ENCODE measurements around the gene MYBPHL. TPM values are rescaled to one million over a fixed set of nuclear protein-coding genes. Genes with fewer than 3 reads are reported as not detected.

The MYBPHL gene
- total RNA-seq (not detected), polyA plus RNA-seq (not detected)

- DNase-seq, result no peak
- Histone ChIP-seq H3K27ac (ENCODE audit: insufficient read depth, low read length, poor library complexity, severe bottlenecking) (no peak within 1 kb of the TSS), H3K36me3 (ENCODE audit: control insufficient read depth, insufficient read depth, low read length) (no peaks in the 10 kb centered on the region), H3K27me3 (ENCODE audit: control insufficient read depth, insufficient read depth, low read length) (peaks cover 2% of the 10 kb centered on the region), H3K4me1 (ENCODE audit: control insufficient read depth, insufficient read depth, low read length, poor library complexity, severe bottlenecking) (no peaks in the 10 kb centered on the region), H3K9me3 (ENCODE audit: control insufficient read depth in 2 of 2, low read length in 2 of 2) (no peaks in the 10 kb centered on the region), H3K4me3 (ENCODE audit: low read depth, low read length) (no peak within 1 kb of the TSS)
- Mint-ChIP-seq H3K36me3 (no peaks in the 10 kb centered on the region), H3K9me3 (no peaks in the 10 kb centered on the region), H3K27me3 (peaks cover 15% of the 10 kb centered on the region), H3K4me3 (no peak within 1 kb of the TSS), H3K27ac (no peak within 1 kb of the TSS), H3K4me1 (no peaks in the 10 kb centered on the region)
- no peak for ATAC-seq (ENCODE audit: low read depth in 2 of 2)
Measured at GRCh38 chr1:109306832-109307273, at the start of gene MYBPHL. TSS of gene MYBPHL (minus strand) at chr1:109307011. CDS start at chr1:109306991, 20 bp downstream.

GRCh38 chr1:109356505-109356904 lies 49.7 kb upstream of the MYBPHL start:
- H3K36me3 Mint-ChIP-seq, result no peaks in the 10 kb centered on the region
- Histone ChIP-seq H3K27me3 (ENCODE audit: control insufficient read depth, insufficient read depth, low read length) (peaks cover 9% of the 10 kb centered on the region), H3K27ac (ENCODE audit: insufficient read depth, low read length, poor library complexity, severe bottlenecking) (no peak overlapping the region), H3K36me3 (ENCODE audit: control insufficient read depth, insufficient read depth, low read length) (no peaks in the 10 kb centered on the region), H3K4me3 (ENCODE audit: low read depth, low read length) (no peak overlapping the region), H3K4me1 (ENCODE audit: control insufficient read depth, insufficient read depth, low read length, poor library complexity, severe bottlenecking) (no peaks in the 10 kb centered on the region), H3K9me3 (ENCODE audit: control insufficient read depth in 2 of 2, low read length in 2 of 2) (no peaks in the 10 kb centered on the region)
- H3K4me1 Mint-ChIP-seq, result no peaks in the 10 kb centered on the region
- no peak overlapping the region for H3K4me3 Mint-ChIP-seq
- peaks cover 67% of the 10 kb centered on the region for H3K27me3 Mint-ChIP-seq
- H3K27ac Mint-ChIP-seq, result no peak overlapping the region
- ATAC-seq (ENCODE audit: low read depth in 2 of 2) (no peak), DNase-seq (no peak)
- no peaks in the 10 kb centered on the region for H3K9me3 Mint-ChIP-seq

GRCh38 chr1:109354929-109355328 lies 48.1 kb upstream of the MYBPHL start:
- ATAC-seq (ENCODE audit: low read depth in 2 of 2), result no peak
- DNase-seq, result no peak
- H3K9me3 Mint-ChIP-seq, result no peaks in the 10 kb centered on the region

GRCh38 chr1:109351457-109351856 lies 44.6 kb upstream of the MYBPHL start:
- ATAC-seq (ENCODE audit: low read depth in 2 of 2) (no peak), DNase-seq (no peak)
- no peaks in the 10 kb centered on the region for H3K9me3 ChIP-seq (ENCODE audit: control insufficient read depth in 2 of 2, low read length in 2 of 2)
- no peak overlapping the region for H3K27ac ChIP-seq (ENCODE audit: insufficient read depth, low read length, poor library complexity, severe bottlenecking)
- no peaks in the 10 kb centered on the region for H3K4me1 Mint-ChIP-seq
- no peaks in the 10 kb centered on the region for H3K9me3 Mint-ChIP-seq
- H3K4me3 Mint-ChIP-seq, result no peak overlapping the region
- no peak overlapping the region for H3K4me3 ChIP-seq (ENCODE audit: low read depth, low read length)
- H3K27ac Mint-ChIP-seq, result no peak overlapping the region
- peaks cover 4% of the 10 kb centered on the region for H3K27me3 ChIP-seq (ENCODE audit: control insufficient read depth, insufficient read depth, low read length)
- peaks cover 37% of the 10 kb centered on the region for H3K27me3 Mint-ChIP-seq
- H3K36me3 ChIP-seq (ENCODE audit: control insufficient read depth, insufficient read depth, low read length), result no peaks in the 10 kb centered on the region
- no peaks in the 10 kb centered on the region for H3K36me3 Mint-ChIP-seq
- no peaks in the 10 kb centered on the region for H3K4me1 ChIP-seq (ENCODE audit: control insufficient read depth, insufficient read depth, low read length, poor library complexity, severe bottlenecking)

More at GRCh38 chr1:109354929-109355328, 48.1 kb upstream of the MYBPHL start:
- no peaks in the 10 kb centered on the region for H3K9me3 ChIP-seq (ENCODE audit: control insufficient read depth in 2 of 2, low read length in 2 of 2)
- H3K4me3 ChIP-seq (ENCODE audit: low read depth, low read length), result no peak overlapping the region
- Mint-ChIP-seq H3K36me3 (no peaks in the 10 kb centered on the region), H3K4me3 (no peak overlapping the region), H3K4me1 (no peaks in the 10 kb centered on the region), H3K27ac (no peak overlapping the region), H3K27me3 (peaks cover 61% of the 10 kb centered on the region)
- no peaks in the 10 kb centered on the region for H3K4me1 ChIP-seq (ENCODE audit: control insufficient read depth, insufficient read depth, low read length, poor library complexity, severe bottlenecking)
- no peak overlapping the region for H3K27ac ChIP-seq (ENCODE audit: insufficient read depth, low read length, poor library complexity, severe bottlenecking)
- H3K27me3 ChIP-seq (ENCODE audit: control insufficient read depth, insufficient read depth, low read length), result peaks cover 4% of the 10 kb centered on the region
- no peaks in the 10 kb centered on the region for H3K36me3 ChIP-seq (ENCODE audit: control insufficient read depth, insufficient read depth, low read length)

GRCh38 chr1:109350655-109351054 lies 43.8 kb upstream of the MYBPHL start:
- Histone ChIP-seq H3K4me1 (ENCODE audit: control insufficient read depth, insufficient read depth, low read length, poor library complexity, severe bottlenecking) (no peaks in the 10 kb centered on the region), H3K27ac (ENCODE audit: insufficient read depth, low read length, poor library complexity, severe bottlenecking) (no peak overlapping the region), H3K27me3 (ENCODE audit: control insufficient read depth, insufficient read depth, low read length) (peaks cover 4% of the 10 kb centered on the region), H3K4me3 (ENCODE audit: low read depth, low read length) (no peak overlapping the region), H3K36me3 (ENCODE audit: control insufficient read depth, insufficient read depth, low read length) (no peaks in the 10 kb centered on the region), H3K9me3 (ENCODE audit: control insufficient read depth in 2 of 2, low read length in 2 of 2) (no peaks in the 10 kb centered on the region)
- no peak for ATAC-seq (ENCODE audit: low read depth in 2 of 2)
- H3K27ac Mint-ChIP-seq, result no peak overlapping the region
- H3K4me1 Mint-ChIP-seq, result no peaks in the 10 kb centered on the region
- H3K36me3 Mint-ChIP-seq, result no peaks in the 10 kb centered on the region
- peaks cover 33% of the 10 kb centered on the region for H3K27me3 Mint-ChIP-seq
- H3K9me3 Mint-ChIP-seq, result no peaks in the 10 kb centered on the region
- DNase-seq, result no peak
- no peak overlapping the region for H3K4me3 Mint-ChIP-seq

GRCh38 chr1:109350182-109350581 lies 43.4 kb upstream of the MYBPHL start:
- no peaks in the 10 kb centered on the region for H3K4me1 ChIP-seq (ENCODE audit: control insufficient read depth, insufficient read depth, low read length, poor library complexity, severe bottlenecking)
- Mint-ChIP-seq H3K4me3 (no peak overlapping the region), H3K27me3 (peaks cover 38% of the 10 kb centered on the region), H3K4me1 (no peaks in the 10 kb centered on the region), H3K36me3 (no peaks in the 10 kb centered on the region), H3K9me3 (no peaks in the 10 kb centered on the region), H3K27ac (no peak overlapping the region)
- no peak for DNase-seq
- no peaks in the 10 kb centered on the region for H3K9me3 ChIP-seq (ENCODE audit: control insufficient read depth in 2 of 2, low read length in 2 of 2)
- ATAC-seq (ENCODE audit: low read depth in 2 of 2), result no peak
- H3K4me3 ChIP-seq (ENCODE audit: low read depth, low read length), result no peak overlapping the region
- peaks cover 4% of the 10 kb centered on the region for H3K27me3 ChIP-seq (ENCODE audit: control insufficient read depth, insufficient read depth, low read length)
- H3K27ac ChIP-seq (ENCODE audit: insufficient read depth, low read length, poor library complexity, severe bottlenecking), result no peak overlapping the region
- no peaks in the 10 kb centered on the region for H3K36me3 ChIP-seq (ENCODE audit: control insufficient read depth, insufficient read depth, low read length)

- no peaks in the 10 kb centered on the region for H3K4me1 ChIP-seq (ENCODE audit: control insufficient read depth, insufficient read depth, low read length, poor library complexity, severe bottlenecking)
- DNase-seq (no peak), ATAC-seq (ENCODE audit: low read depth in 2 of 2) (no peak)
- peaks cover 4% of the 10 kb centered on the region for H3K27me3 ChIP-seq (ENCODE audit: control insufficient read depth, insufficient read depth, low read length)
- no peak overlapping the region for H3K27ac Mint-ChIP-seq
- H3K27ac ChIP-seq (ENCODE audit: insufficient read depth, low read length, poor library complexity, severe bottlenecking), result no peak overlapping the region
- no peak overlapping the region for H3K4me3 Mint-ChIP-seq
- H3K27me3 Mint-ChIP-seq, result peaks cover 18% of the 10 kb centered on the region
- no peaks in the 10 kb centered on the region for H3K36me3 ChIP-seq (ENCODE audit: control insufficient read depth, insufficient read depth, low read length)
- peaks cover 0 to 2% (median 0%) of the 10 kb centered on the region in 7 donors for H3K9me3 Mint-ChIP-seq
- H3K36me3 Mint-ChIP-seq, result no peaks in the 10 kb centered on the region
- no peak overlapping the region for H3K4me3 ChIP-seq (ENCODE audit: low read depth, low read length)
- H3K4me1 Mint-ChIP-seq, result no peaks in the 10 kb centered on the region
- H3K9me3 ChIP-seq (ENCODE audit: control insufficient read depth in 2 of 2, low read length in 2 of 2), result no peaks in the 10 kb centered on the region
Measured at GRCh38 chr1:109347511-109347910, 40.7 kb upstream of the MYBPHL start.

All from CD4-positive, CD25-positive, alpha-beta regulatory T cell (primary cell).